H9 (cell line): ENCODE results near the gene SLC44A1. TPM values are rescaled to one million over a fixed set of nuclear protein-coding genes. Genes with fewer than 3 reads are reported as not detected.

Source experiments
- DNase-seq: peaks from one replicate; pipeline ENCODE4 v3.0.0-alpha.2; 2017
- H2AFZ ChIP-seq: one replicate; pipeline ENCODE4 v1.6.1; 2013; ENCODE audit warnings: mild to moderate bottlenecking, low read length, control low read depth, moderate library complexity
- H2AK5ac ChIP-seq: 2 replicates; pipeline ENCODE4 v1.6.1; 2013; ENCODE audit warnings: low read length, control low read depth, mixed read lengths; ENCODE audit not compliant: insufficient read length
- H2BK120ac ChIP-seq: one replicate; pipeline ENCODE4 v1.6.1; 2013; ENCODE audit warnings: low read depth, mild to moderate bottlenecking, low read length, control low read depth, inconsistent platforms; ENCODE audit not compliant: poor library complexity, severe bottlenecking
- H2BK12ac ChIP-seq: 2 replicates; pipeline ENCODE4 v1.6.1; 2013; ENCODE audit warnings: low read length, control low read depth, mixed read lengths, low read depth; ENCODE audit not compliant: insufficient read length
- H2BK15ac ChIP-seq: 2 replicates; pipeline ENCODE4 v1.6.1; 2013; ENCODE audit warnings: low read depth, low read length, control low read depth
- H2BK20ac ChIP-seq: one replicate; pipeline ENCODE4 v1.6.1; 2013; ENCODE audit warnings: low read depth, mild to moderate bottlenecking, low read length, control low read depth, inconsistent platforms; ENCODE audit not compliant: poor library complexity, severe bottlenecking
- H2BK5ac ChIP-seq: 2 replicates; pipeline ENCODE4 v1.6.1; 2013; ENCODE audit warnings: low read length, control low read depth, mixed read lengths; ENCODE audit not compliant: insufficient read length
- H3K14ac ChIP-seq: 2 replicates; pipeline ENCODE4 v1.6.1; 2013; ENCODE audit warnings: low read length, control low read depth; ENCODE audit not compliant: insufficient read depth
- H3K18ac ChIP-seq: 2 replicates; pipeline ENCODE4 v1.6.1; 2013; ENCODE audit warnings: low read depth, mild to moderate bottlenecking, mixed read lengths, low read length, control low read depth; ENCODE audit not compliant: insufficient read length
- H3K23ac ChIP-seq: 2 replicates; pipeline ENCODE4 v1.6.1; 2013; ENCODE audit warnings: low read length, control low read depth, mixed read lengths, low read depth; ENCODE audit not compliant: insufficient read length
- H3K23me2 ChIP-seq: 2 replicates; pipeline ENCODE4 v1.6.1; 2013; ENCODE audit warnings: low read depth, mild to moderate bottlenecking, mixed read lengths, low read length, control low read depth; ENCODE audit not compliant: insufficient read length, poor library complexity, severe bottlenecking
- H3K27ac ChIP-seq: 2 replicates; pipeline ENCODE4 v1.5.1; 2013; ENCODE audit warnings: low read length, control low read depth, mixed read lengths, low read depth; ENCODE audit not compliant: insufficient read length
- H3K27me3 ChIP-seq: 2 replicates; pipeline ENCODE4 v1.6.1; 2013; ENCODE audit warnings: low read length, control low read depth, inconsistent platforms; ENCODE audit not compliant: insufficient read depth
- H3K4ac ChIP-seq: 2 replicates; pipeline ENCODE4 v1.6.1; 2013; ENCODE audit warnings: low read depth, mild to moderate bottlenecking, control low read depth, inconsistent platforms, low read length, moderate library complexity
- H3K4me1 ChIP-seq: 2 replicates; pipeline ENCODE4 v1.6.1; 2013; ENCODE audit warnings: low read length, control low read depth, inconsistent platforms; ENCODE audit not compliant: insufficient read depth
- H3K4me2 ChIP-seq: 2 replicates; pipeline ENCODE4 v1.6.1; 2013; ENCODE audit warnings: low read length, control low read depth, mixed read lengths; ENCODE audit not compliant: insufficient read length, insufficient read depth
- H3K56ac ChIP-seq: 2 replicates; pipeline ENCODE4 v1.6.1; 2013; ENCODE audit warnings: low read depth, mild to moderate bottlenecking, mixed read lengths, low read length, control low read depth; ENCODE audit not compliant: insufficient read length
- H3K79me1 ChIP-seq: 2 replicates; pipeline ENCODE4 v1.6.1; 2013; ENCODE audit warnings: low read depth, mild to moderate bottlenecking, moderate library complexity, low read length, control low read depth, inconsistent platforms; ENCODE audit not compliant: insufficient read depth, poor library complexity, severe bottlenecking
- H3K79me2 ChIP-seq: 2 replicates; pipeline ENCODE4 v1.6.1; 2013; ENCODE audit warnings: low read length, control low read depth, inconsistent platforms; ENCODE audit not compliant: insufficient read depth
- H3K9ac ChIP-seq: 2 replicates; pipeline ENCODE4 v1.6.1; 2013; ENCODE audit warnings: low read length, control low read depth, mixed read lengths; ENCODE audit not compliant: insufficient read length; ENCODE audit errors: extremely low read depth
- H3K9me3 ChIP-seq: one replicate; pipeline ENCODE4 v1.6.1; 2013; ENCODE audit warnings: low read depth, low read length, inconsistent platforms; ENCODE audit not compliant: control insufficient read depth
- H3T11ph ChIP-seq: one replicate; pipeline ENCODE4 v1.6.1; 2013; ENCODE audit warnings: mild to moderate bottlenecking, low read length, control low read depth, inconsistent platforms
- H4K20me1 ChIP-seq: one replicate; pipeline ENCODE4 v1.6.1; 2013; ENCODE audit not compliant: control insufficient read depth, insufficient read length, insufficient read depth
- H4K5ac ChIP-seq: 2 replicates; pipeline ENCODE4 v1.6.1; 2013; ENCODE audit warnings: low read depth, mild to moderate bottlenecking, mixed read lengths, low read length, control low read depth; ENCODE audit not compliant: insufficient read length
- H4K8ac ChIP-seq: replicated peaks from 2 replicates; pipeline ENCODE4 v1.6.1; 2013; ENCODE audit warnings: low read length, control low read depth, mixed read lengths, low read depth; ENCODE audit not compliant: insufficient read length
- H4K91ac ChIP-seq: 2 replicates; pipeline ENCODE4 v1.6.1; 2013; ENCODE audit warnings: low read depth, mild to moderate bottlenecking, moderate library complexity, mixed read lengths, low read length, control low read depth; ENCODE audit not compliant: insufficient read length
- H3K27ac Mint-ChIP-seq, 3 experiments: 2 replicates in 2 of 3; 3 replicates in 1 of 3; pipeline ENCODE4 v1.8.0; 2020 to 2021; ENCODE audit warnings: mixed read lengths in 3 of 3, mild to moderate bottlenecking in 1 of 3, moderate library complexity in 1 of 3
- H3K27me3 Mint-ChIP-seq: 2 replicates; pipeline ENCODE4 v1.8.0; 2021; ENCODE audit warnings: low read depth, mild to moderate bottlenecking, moderate library complexity, mixed read lengths
- H3K36me3 Mint-ChIP-seq, 3 experiments: 2 replicates in 2 of 3; 3 replicates in 1 of 3; pipeline ENCODE4 v1.8.0; 2020 to 2021; ENCODE audit warnings: low read depth in 3 of 3, mixed read lengths in 3 of 3; ENCODE audit not compliant: insufficient read depth in 1 of 3
- H3K4me1 Mint-ChIP-seq, 2 experiments: 2 replicates each; pipeline ENCODE4 v1.8.0; 2020; ENCODE audit warnings: mixed read lengths in 2 of 2
- H3K4me3 Mint-ChIP-seq, 2 experiments: 2 replicates in 1 of 2; 3 replicates in 1 of 2; pipeline ENCODE4 v1.8.0; 2020 to 2021; ENCODE audit warnings: mild to moderate bottlenecking in 2 of 2, mixed read lengths in 2 of 2, moderate library complexity in 1 of 2
- H3K9me3 Mint-ChIP-seq, 2 experiments: 2 replicates in 1 of 2; 3 replicates in 1 of 2; pipeline ENCODE4 v1.8.0; 2020; ENCODE audit warnings: mild to moderate bottlenecking in 2 of 2, mixed read lengths in 2 of 2, moderate library complexity in 1 of 2
- CTCF ChIP-seq: fragments of 200-600 bp; sonication (generic); conservative IDR thresholded peaks from 3 replicates; pipeline ENCODE4 v1.8.0; 2021; ENCODE audit warnings: antibody characterized with exemption, mild to moderate bottlenecking
- WGBS: extraction: QIAGEN DNeasy Blood & Tissue Kit; methylation state at CpG from one replicate; pipeline ENCODE4 v1.1.7; 2013; ENCODE audit warnings: missing lambda C conversion rate, low lambda C conversion rate, mixed read lengths; ENCODE audit not compliant: insufficient read length; ENCODE audit errors: extremely low coverage; 5-methylcytosine and 5-hydroxymethylcytosine counted together
- total RNA-seq: library from RNA; stranded (reverse); gene quantifications from 2 replicates; pipeline ENCODE4 v1.2.1, GENCODE V29; 2021

Gene SLC44A1
- total RNA-seq, 1 experiment from 2014 or later: 60.7 TPM

GRCh38 chr9:105329719-105330062 is 85.2 kb downstream of the SLC44A1 start:
- Histone ChIP-seq H3K27ac (no peak overlapping the region), H3K14ac (no peak overlapping the region), H2BK120ac (no peak overlapping the region), H3K9ac (no peak overlapping the region), H4K20me1 (no peaks in the 10 kb centered on the region), H2AK5ac (no peak overlapping the region), H2BK5ac (no peak overlapping the region), H2BK20ac (no peak overlapping the region), H3K18ac (no peak overlapping the region), H4K5ac (no peak overlapping the region), H4K8ac (no peak overlapping the region), H3K27me3 (no peaks in the 10 kb centered on the region), H3K23ac (no peak overlapping the region), H3K4me2 (no peak overlapping the region), H3K4ac (no peak overlapping the region), H4K91ac (no peak overlapping the region), H3T11ph (no peak overlapping the region), H2BK15ac (no peak overlapping the region), H3K4me1 (no peaks in the 10 kb centered on the region), H3K56ac (no peak overlapping the region), H2AFZ (no peak overlapping the region), H2BK12ac (no peak overlapping the region), H3K9me3 (no peaks in the 10 kb centered on the region), H3K79me2 (0 out of 2 replicates have a peak, but pooled peaks cover 6% of the 10 kb centered on the region), H3K23me2 (no peaks in the 10 kb centered on the region), H3K79me1 (peaks cover 4% of the 10 kb centered on the region)
- no peak for TF ChIP-seq CTCF
- no peaks in the 10 kb centered on the region for H3K9me3 Mint-ChIP-seq
- no peak overlapping the region for H3K4me3 Mint-ChIP-seq
- no peak for DNase-seq
- no peaks in the 10 kb centered on the region for H3K27me3 Mint-ChIP-seq
- peaks cover 6 to 14% of the 10 kb centered on the region in 2 experiments; a peak in 3 of 4 replicates for H3K4me1 Mint-ChIP-seq
- no CpG with 5 or more reads among the region's 1 CpG for WGBS
- peaks cover 0 to 6% (median 4%) of the 10 kb centered on the region in 3 experiments; a peak in 4 of 7 replicates for H3K36me3 Mint-ChIP-seq
- H3K27ac Mint-ChIP-seq: no peak overlapping the region
